T-helper 2 cell treated with Interferon-gamma antibody and Interleukin-4, amounts not matched to agents 5 μg/mL and 100 μg/mL, for 36 hours (primary cell): ENCODE results near the gene CHAMP1.
"Not testable (repeated sequence)": the region's sequence is repeated elsewhere in the genome, so short reads cannot be mapped to it uniquely, and the experiment has no call there.

Experiments used
- DNase-seq: peaks from one replicate; pipeline ENCODE4 v3.0.0; 2021; ENCODE audit warnings: low spot score
- H3K27ac Mint-ChIP-seq: one replicate; pipeline ENCODE4 v1.8.0; 2021; ENCODE audit warnings: mild to moderate bottlenecking, mixed read lengths
- H3K27me3 Mint-ChIP-seq: one replicate; pipeline ENCODE4 v1.8.0; 2021; ENCODE audit warnings: low read depth, mixed read lengths
- H3K36me3 Mint-ChIP-seq: one replicate; pipeline ENCODE4 v1.8.0; 2021; ENCODE audit warnings: low read depth, mixed read lengths
- H3K4me1 Mint-ChIP-seq: one replicate; pipeline ENCODE4 v1.8.0; 2021; ENCODE audit warnings: low read depth, mixed read lengths
- H3K4me3 Mint-ChIP-seq: one replicate; pipeline ENCODE4 v1.8.0; 2022; ENCODE audit warnings: mild to moderate bottlenecking, moderate library complexity, mixed read lengths
- H3K9me3 Mint-ChIP-seq: one replicate; pipeline ENCODE4 v1.8.0; 2021; ENCODE audit warnings: mixed read lengths

CHAMP1 gene

GRCh38 chr13:114311908-114312307, 2.4 kb upstream of the CHAMP1 start:
- H3K9me3 Mint-ChIP-seq, result no peaks in the 10 kb centered on the region
- H3K4me1 Mint-ChIP-seq, result peaks cover 23% of the 10 kb centered on the region
- H3K4me3 Mint-ChIP-seq, result no peak overlapping the region
- DNase-seq, result no peak
- no peak overlapping the region for H3K27ac Mint-ChIP-seq
- H3K27me3 Mint-ChIP-seq, result no peaks in the 10 kb centered on the region
- H3K36me3 Mint-ChIP-seq, result peaks cover 11% of the 10 kb centered on the region

- Mint-ChIP-seq H3K36me3 (peaks cover 10% of the 10 kb centered on the region), H3K4me3 (peak overlapping the region; percentile 89), H3K27ac (peak overlapping the region; percentile 91), H3K27me3 (no peaks in the 10 kb centered on the region), H3K9me3 (no peaks in the 10 kb centered on the region), H3K4me1 (peaks cover 31% of the 10 kb centered on the region)
- no peak for DNase-seq
Measured at GRCh38 chr13:114313061-114313860, 1.0 kb upstream of the CHAMP1 start.

- Mint-ChIP-seq H3K27ac (peak overlapping the region; percentile 85), H3K4me3 (peak overlapping the region; percentile 83), H3K4me1 (peaks cover 48% of the 10 kb centered on the region), H3K9me3 (no peaks in the 10 kb centered on the region), H3K27me3 (no peaks in the 10 kb centered on the region), H3K36me3 (peaks cover 24% of the 10 kb centered on the region)
- no peak for DNase-seq
Measured at GRCh38 chr13:114315074-114315785, 927 bp downstream of the CHAMP1 start.

- Mint-ChIP-seq H3K4me3 (no peak overlapping the region), H3K9me3 (no peaks in the 10 kb centered on the region), H3K27me3 (no peaks in the 10 kb centered on the region), H3K36me3 (peaks cover 42% of the 10 kb centered on the region), H3K4me1 (peaks cover 47% of the 10 kb centered on the region), H3K27ac (peak overlapping the region; percentile 23)
- no peak for DNase-seq
Measured at GRCh38 chr13:114318624-114319023, 4.3 kb downstream of the CHAMP1 start.

- peaks cover 48% of the 10 kb centered on the region for H3K4me1 Mint-ChIP-seq
- H3K4me3 Mint-ChIP-seq, result no peak overlapping the region
- H3K27me3 Mint-ChIP-seq, result no peaks in the 10 kb centered on the region
- H3K27ac Mint-ChIP-seq, result peak overlapping the region; percentile 16
- no peaks in the 10 kb centered on the region for H3K9me3 Mint-ChIP-seq
- H3K36me3 Mint-ChIP-seq, result peaks cover 50% of the 10 kb centered on the region
- DNase-seq, result no peak
Measured at GRCh38 chr13:114319441-114319913, 5.2 kb downstream of the CHAMP1 start.

GRCh38 chr13:114320065-114320464, 5.8 kb downstream of the CHAMP1 start:
- Mint-ChIP-seq H3K36me3 (peaks cover 50% of the 10 kb centered on the region), H3K4me3 (no peak overlapping the region)
- no peak for DNase-seq

GRCh38 chr13:114321256-114321655, 7.0 kb downstream of the CHAMP1 start:
- H3K4me3 Mint-ChIP-seq, result no peak overlapping the region
- H3K27ac Mint-ChIP-seq, result no peak overlapping the region
- no peaks in the 10 kb centered on the region for H3K27me3 Mint-ChIP-seq
- peaks cover 46% of the 10 kb centered on the region for H3K4me1 Mint-ChIP-seq
- no peaks in the 10 kb centered on the region for H3K9me3 Mint-ChIP-seq
- peaks cover 57% of the 10 kb centered on the region for H3K36me3 Mint-ChIP-seq
- DNase-seq, result no peak

More at GRCh38 chr13:114320065-114320464, 5.8 kb downstream of the CHAMP1 start:
- no peaks in the 10 kb centered on the region for H3K9me3 Mint-ChIP-seq
- H3K27me3 Mint-ChIP-seq, result no peaks in the 10 kb centered on the region
- peaks cover 46% of the 10 kb centered on the region for H3K4me1 Mint-ChIP-seq
- no peak overlapping the region for H3K27ac Mint-ChIP-seq

- Mint-ChIP-seq H3K27me3 (no peaks in the 10 kb centered on the region), H3K4me1 (peaks cover 36% of the 10 kb centered on the region), H3K27ac (no peak overlapping the region), H3K36me3 (peaks cover 68% of the 10 kb centered on the region), H3K9me3 (no peaks in the 10 kb centered on the region), H3K4me3 (no peak overlapping the region)
- no peak for DNase-seq
Measured at GRCh38 chr13:114323349-114323748, 9.0 kb downstream of the CHAMP1 start.

- Mint-ChIP-seq H3K4me3 (no peak overlapping the region), H3K4me1 (peaks cover 28% of the 10 kb centered on the region), H3K27me3 (no peaks in the 10 kb centered on the region), H3K27ac (no peak overlapping the region), H3K36me3 (peaks cover 64% of the 10 kb centered on the region), H3K9me3 (no peaks in the 10 kb centered on the region)
- DNase-seq, result no peak
Measured at GRCh38 chr13:114324334-114324733, 10.0 kb downstream of the CHAMP1 start.

- H3K4me3 Mint-ChIP-seq, result no peak overlapping the region
- DNase-seq, result no peak
- H3K27me3 Mint-ChIP-seq, result no peaks in the 10 kb centered on the region
- H3K27ac Mint-ChIP-seq, result no peak overlapping the region
- peaks cover 53% of the 10 kb centered on the region for H3K36me3 Mint-ChIP-seq
- no peaks in the 10 kb centered on the region for H3K9me3 Mint-ChIP-seq
- peaks cover 18% of the 10 kb centered on the region for H3K4me1 Mint-ChIP-seq
Measured at GRCh38 chr13:114325729-114326128, 11.4 kb downstream of the CHAMP1 start.

GRCh38 chr13:114328034-114328433, 13.7 kb downstream of the CHAMP1 start:
- Mint-ChIP-seq H3K4me3 (no peak overlapping the region), H3K9me3 (no peaks in the 10 kb centered on the region), H3K27me3 (no peaks in the 10 kb centered on the region), H3K27ac (no peak overlapping the region), H3K4me1 (peaks cover 15% of the 10 kb centered on the region), H3K36me3 (peaks cover 41% of the 10 kb centered on the region)
- no peak for DNase-seq

GRCh38 chr13:114328595-114328994, 14.3 kb downstream of the CHAMP1 start:
- DNase-seq, result no peak
- H3K36me3 Mint-ChIP-seq, result peaks cover 39% of the 10 kb centered on the region
- H3K4me3 Mint-ChIP-seq, result no peak overlapping the region
- H3K27me3 Mint-ChIP-seq, result no peaks in the 10 kb centered on the region
- H3K9me3 Mint-ChIP-seq, result no peaks in the 10 kb centered on the region
- peaks cover 19% of the 10 kb centered on the region for H3K4me1 Mint-ChIP-seq
- no peak overlapping the region for H3K27ac Mint-ChIP-seq

- Mint-ChIP-seq H3K36me3 (peaks cover 27% of the 10 kb centered on the region), H3K4me3 (no peak overlapping the region), H3K27me3 (no peaks in the 10 kb centered on the region), H3K4me1 (peaks cover 27% of the 10 kb centered on the region), H3K27ac (no peak overlapping the region), H3K9me3 (no peaks in the 10 kb centered on the region)
- no peak for DNase-seq
Measured at GRCh38 chr13:114330086-114330485, 15.8 kb downstream of the CHAMP1 start.

- H3K4me1 Mint-ChIP-seq, result peaks cover 20% of the 10 kb centered on the region
- not testable (repeated sequence) for H3K27me3 Mint-ChIP-seq, H3K9me3 Mint-ChIP-seq, DNase-seq, H3K36me3 Mint-ChIP-seq
- H3K4me3 Mint-ChIP-seq, result peak overlapping the region; percentile 52
- peak overlapping the region; percentile 60 for H3K27ac Mint-ChIP-seq
Measured at GRCh38 chr13:114333881-114334280, 19.6 kb downstream of the CHAMP1 start.
